Liver (tissue), 9 donors: ENCODE data around the gene ZNF827. TPM values are rescaled to one million over a fixed set of nuclear protein-coding genes. Genes with fewer than 3 reads are reported as not detected.

Source experiments
- DNase-seq: peaks from one replicate; pipeline ENCODE4 v3.0.0-alpha.2; 2017; ENCODE audit warnings: low spot score
- H3K27ac ChIP-seq, 2 donors: one replicate each; pipeline ENCODE4 v1.7.0; 2013; ENCODE audit warnings: inconsistent platforms in 2 of 2, low read length in 2 of 2, control low read depth in 1 of 2, low read depth in 1 of 2, mild to moderate bottlenecking in 1 of 2
- H3K27me3 ChIP-seq, 4 donors: one replicate each; pipeline versions ENCODE4 v1.6.1 to v1.7.0; 2013; ENCODE audit warnings: low read length in 3 of 4, inconsistent platforms in 1 of 4, mild to moderate bottlenecking in 1 of 4, moderate library complexity in 1 of 4; ENCODE audit not compliant: control insufficient read depth in 4 of 4, insufficient read depth in 4 of 4
- H3K36me3 ChIP-seq, 4 donors: one replicate each; pipeline versions ENCODE4 v1.6.1 to v1.7.0; 2013; ENCODE audit warnings: low read length in 3 of 4, mild to moderate bottlenecking in 3 of 4, low read depth in 1 of 4, moderate library complexity in 1 of 4; ENCODE audit not compliant: control insufficient read depth in 4 of 4, insufficient read depth in 3 of 4
- H3K4me1 ChIP-seq, 4 donors: one replicate each; pipeline versions ENCODE4 v1.6.1 to v1.7.0; 2013; ENCODE audit warnings: low read length in 3 of 4, mild to moderate bottlenecking in 3 of 4, moderate library complexity in 1 of 4; ENCODE audit not compliant: control insufficient read depth in 4 of 4, insufficient read depth in 4 of 4
- H3K4me3 ChIP-seq, 3 donors: one replicate each; pipeline versions ENCODE4 v1.6.1 to v1.7.0; 2013; ENCODE audit warnings: low read length in 3 of 3, control low read depth in 1 of 3, low read depth in 1 of 3, mild to moderate bottlenecking in 1 of 3
- H3K9ac ChIP-seq, 2 donors: one replicate each; pipeline ENCODE4 v1.7.0; 2013; ENCODE audit warnings: low read length in 2 of 2, mild to moderate bottlenecking in 2 of 2, moderate library complexity in 2 of 2, control low read depth in 1 of 2, low read depth in 1 of 2
- H3K9me3 ChIP-seq, 4 donors: one replicate each; pipeline versions ENCODE4 v1.6.1 to v1.7.0; 2013; ENCODE audit warnings: low read length in 3 of 4; ENCODE audit not compliant: control insufficient read depth in 4 of 4
- EGR1 ChIP-seq, 2 donors: IDR thresholded peaks; 2 replicates each; pipeline ENCODE4 v1.6.1; 2016 to 2018; ENCODE audit warnings: antibody characterized with exemption in 2 of 2, low read depth in 2 of 2
- FOXA1 ChIP-seq: IDR thresholded peaks from 2 replicates; pipeline ENCODE4 v1.6.1; 2016; ENCODE audit warnings: antibody characterized with exemption
- FOXA2 ChIP-seq: IDR thresholded peaks from 2 replicates; pipeline ENCODE4 v1.6.1; 2016; ENCODE audit warnings: antibody characterized with exemption
- GABPA ChIP-seq, 2 donors: IDR thresholded peaks in 1 of 2; conservative IDR thresholded peaks in 1 of 2; 2 replicates each; pipeline ENCODE4 v1.6.1; 2016; ENCODE audit warnings: antibody characterized with exemption in 2 of 2, mild to moderate bottlenecking in 1 of 2, moderate library complexity in 1 of 2
- HNF4A ChIP-seq, 2 donors: conservative IDR thresholded peaks; 2 replicates each; pipeline ENCODE4 v1.6.1; 2016; ENCODE audit warnings: antibody characterized with exemption in 2 of 2, mild to moderate bottlenecking in 2 of 2
- HNF4G ChIP-seq: IDR thresholded peaks from 2 replicates; pipeline ENCODE4 v1.6.1; 2016; ENCODE audit warnings: antibody characterized with exemption
- JUND ChIP-seq, 2 donors: IDR thresholded peaks; 2 replicates each; pipeline ENCODE4 v1.6.1; 2016; ENCODE audit warnings: antibody characterized with exemption in 2 of 2
- NR2F2 ChIP-seq: IDR thresholded peaks from 2 replicates; pipeline ENCODE4 v1.6.1; 2016; ENCODE audit warnings: antibody characterized with exemption
- RAD21 ChIP-seq, 2 donors: IDR thresholded peaks; 2 replicates each; pipeline ENCODE4 v1.6.1; 2016; ENCODE audit warnings: antibody characterized with exemption in 2 of 2, mild to moderate bottlenecking in 2 of 2
- RXRA ChIP-seq, 2 donors: IDR thresholded peaks; 2 replicates each; pipeline ENCODE4 v1.6.1; 2017 to 2018; ENCODE audit warnings: antibody characterized with exemption in 2 of 2, mild to moderate bottlenecking in 1 of 2
- SP1 ChIP-seq: IDR thresholded peaks from 2 replicates; pipeline ENCODE4 v1.6.1; 2018; ENCODE audit warnings: antibody characterized with exemption, mild to moderate bottlenecking
- TAF1 ChIP-seq: conservative IDR thresholded peaks from 2 replicates; pipeline ENCODE4 v1.6.1; 2016; ENCODE audit warnings: antibody characterized with exemption, mild to moderate bottlenecking
- YY1 ChIP-seq: IDR thresholded peaks from 2 replicates; pipeline ENCODE4 v1.6.1; 2016; ENCODE audit warnings: antibody characterized with exemption, mild to moderate bottlenecking
- WGBS: extraction: QIAGEN DNeasy Blood & Tissue Kit; methylation state at CpG from one replicate; pipeline ENCODE4 v1.1.7; 2013; 5-methylcytosine and 5-hydroxymethylcytosine counted together
- polyA plus RNA-seq, 2 donors: library from polyadenylated mRNA; stranded (reverse) in 1 of 2; unstranded in 1 of 2; fragments of 200-250 nt in 1 of 2; fragments of >200 nt in 1 of 2; fragmentation: Nextera tagmentation in 1 of 2; extraction: Ambion mirVana in 1 of 2; gene quantifications; one replicate each; pipeline versions ENCODE4 v1.2.1 to v1.2.3, GENCODE V29; 2013 to 2015
- total RNA-seq, 2 donors: library from RNA; depleted of rRNA; stranded (reverse); fragments of >200 nt; gene quantifications; one replicate each; pipeline ENCODE4 v1.2.3, GENCODE V29; 2014
- TF ChIP-seq, protein P1 (sequence below): fragments of 150-350 bp; IDR thresholded peaks from 2 replicates; pipeline ENCODE4 v1.5.1; 2017; ENCODE audit warnings: improper control_type of control experiment, low read depth, low read length; ENCODE audit not compliant: missing input control
- TF ChIP-seq, protein P2 (sequence below): IDR thresholded peaks from 2 replicates; pipeline ENCODE4 v1.6.1; 2016; ENCODE audit warnings: antibody characterized with exemption, mild to moderate bottlenecking
- TF ChIP-seq, protein P3 (sequence below): IDR thresholded peaks from 2 replicates; pipeline ENCODE4 v1.6.1; 2016; ENCODE audit warnings: antibody characterized with exemption
- TF ChIP-seq, protein P4 (sequence below): IDR thresholded peaks from 2 replicates; pipeline ENCODE4 v1.6.1; 2016; ENCODE audit warnings: antibody characterized with exemption
- TF ChIP-seq, protein P5 (sequence below): IDR thresholded peaks from 2 replicates; pipeline ENCODE4 v1.6.1; 2016; ENCODE audit warnings: antibody characterized with exemption
- donor health status: healthy.
- donor health status: healthy.
- donor health status: healthy.
- donor health status: healthy.
- donor health status: healthy.

Gene ZNF827
- total and polyA plus RNA-seq, 4 donors, result 0.46 to 2.9 (median 1.2) TPM

DNA sequence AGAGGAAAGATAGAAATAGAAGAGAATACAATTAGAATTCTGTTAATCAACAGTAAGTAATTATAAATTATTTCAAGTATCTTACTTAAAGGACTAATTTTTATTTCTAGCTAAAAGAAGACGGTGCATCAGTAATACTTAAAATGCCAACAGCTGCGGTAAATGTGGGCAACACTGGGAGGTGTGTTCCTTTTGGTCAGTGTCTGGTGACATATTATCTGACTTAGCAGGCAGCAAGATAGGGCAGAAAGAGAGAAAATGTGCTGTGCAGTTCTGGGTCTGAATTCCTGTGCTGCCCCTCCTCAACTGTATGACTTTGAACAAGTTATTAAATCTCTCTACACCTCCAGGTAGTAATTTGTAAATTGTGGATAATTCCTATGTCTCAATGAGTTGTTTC, 120.6 kb downstream of the ZNF827 start (continued):
- TF ChIP-seq, protein P1, sequence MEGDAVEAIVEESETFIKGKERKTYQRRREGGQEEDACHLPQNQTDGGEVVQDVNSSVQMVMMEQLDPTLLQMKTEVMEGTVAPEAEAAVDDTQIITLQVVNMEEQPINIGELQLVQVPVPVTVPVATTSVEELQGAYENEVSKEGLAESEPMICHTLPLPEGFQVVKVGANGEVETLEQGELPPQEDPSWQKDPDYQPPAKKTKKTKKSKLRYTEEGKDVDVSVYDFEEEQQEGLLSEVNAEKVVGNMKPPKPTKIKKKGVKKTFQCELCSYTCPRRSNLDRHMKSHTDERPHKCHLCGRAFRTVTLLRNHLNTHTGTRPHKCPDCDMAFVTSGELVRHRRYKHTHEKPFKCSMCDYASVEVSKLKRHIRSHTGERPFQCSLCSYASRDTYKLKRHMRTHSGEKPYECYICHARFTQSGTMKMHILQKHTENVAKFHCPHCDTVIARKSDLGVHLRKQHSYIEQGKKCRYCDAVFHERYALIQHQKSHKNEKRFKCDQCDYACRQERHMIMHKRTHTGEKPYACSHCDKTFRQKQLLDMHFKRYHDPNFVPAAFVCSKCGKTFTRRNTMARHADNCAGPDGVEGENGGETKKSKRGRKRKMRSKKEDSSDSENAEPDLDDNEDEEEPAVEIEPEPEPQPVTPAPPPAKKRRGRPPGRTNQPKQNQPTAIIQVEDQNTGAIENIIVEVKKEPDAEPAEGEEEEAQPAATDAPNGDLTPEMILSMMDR, result no peak
- TF ChIP-seq EGR1 (IDR thresholded peaks at IDR 0.05; ENCODE audit: low read depth in 2 of 2), result no peak

GRCh38 chr4:145816091-145816490, 122.5 kb downstream of the ZNF827 start:
- Histone ChIP-seq H3K27ac (no peak overlapping the region), H3K4me3 (no peak overlapping the region), H3K36me3 (no peaks in the 10 kb centered on the region), H3K9me3 (no peaks in the 10 kb centered on the region), H3K27me3 (no peaks in the 10 kb centered on the region), H3K9ac (no peak overlapping the region), H3K4me1 (no peaks in the 10 kb centered on the region)
- TF ChIP-seq RAD21 (IDR thresholded peaks at IDR 0.05) (no peak), HNF4A (conservative IDR thresholded peaks at IDR 0.05) (no peak), EGR1 (IDR thresholded peaks at IDR 0.05; ENCODE audit: low read depth in 2 of 2) (no peak), GABPA (IDR thresholded peaks at IDR 0.05 in 1 of 2, conservative IDR thresholded peaks at IDR 0.05 in 1 of 2) (no peak), FOXA1 (no peak), FOXA2 (no peak), HNF4G (no peak), SP1 (no peak), TAF1 (no peak), RXRA (IDR thresholded peaks at IDR 0.05) (no peak), NR2F2 (no peak), JUND (IDR thresholded peaks at IDR 0.05) (no peak), YY1 (no peak)
- TF ChIP-seq, protein P1, result no peak
- TF ChIP-seq, protein P2, sequence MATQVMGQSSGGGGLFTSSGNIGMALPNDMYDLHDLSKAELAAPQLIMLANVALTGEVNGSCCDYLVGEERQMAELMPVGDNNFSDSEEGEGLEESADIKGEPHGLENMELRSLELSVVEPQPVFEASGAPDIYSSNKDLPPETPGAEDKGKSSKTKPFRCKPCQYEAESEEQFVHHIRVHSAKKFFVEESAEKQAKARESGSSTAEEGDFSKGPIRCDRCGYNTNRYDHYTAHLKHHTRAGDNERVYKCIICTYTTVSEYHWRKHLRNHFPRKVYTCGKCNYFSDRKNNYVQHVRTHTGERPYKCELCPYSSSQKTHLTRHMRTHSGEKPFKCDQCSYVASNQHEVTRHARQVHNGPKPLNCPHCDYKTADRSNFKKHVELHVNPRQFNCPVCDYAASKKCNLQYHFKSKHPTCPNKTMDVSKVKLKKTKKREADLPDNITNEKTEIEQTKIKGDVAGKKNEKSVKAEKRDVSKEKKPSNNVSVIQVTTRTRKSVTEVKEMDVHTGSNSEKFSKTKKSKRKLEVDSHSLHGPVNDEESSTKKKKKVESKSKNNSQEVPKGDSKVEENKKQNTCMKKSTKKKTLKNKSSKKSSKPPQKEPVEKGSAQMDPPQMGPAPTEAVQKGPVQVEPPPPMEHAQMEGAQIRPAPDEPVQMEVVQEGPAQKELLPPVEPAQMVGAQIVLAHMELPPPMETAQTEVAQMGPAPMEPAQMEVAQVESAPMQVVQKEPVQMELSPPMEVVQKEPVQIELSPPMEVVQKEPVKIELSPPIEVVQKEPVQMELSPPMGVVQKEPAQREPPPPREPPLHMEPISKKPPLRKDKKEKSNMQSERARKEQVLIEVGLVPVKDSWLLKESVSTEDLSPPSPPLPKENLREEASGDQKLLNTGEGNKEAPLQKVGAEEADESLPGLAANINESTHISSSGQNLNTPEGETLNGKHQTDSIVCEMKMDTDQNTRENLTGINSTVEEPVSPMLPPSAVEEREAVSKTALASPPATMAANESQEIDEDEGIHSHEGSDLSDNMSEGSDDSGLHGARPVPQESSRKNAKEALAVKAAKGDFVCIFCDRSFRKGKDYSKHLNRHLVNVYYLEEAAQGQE, result no peak
- TF ChIP-seq, protein P3, sequence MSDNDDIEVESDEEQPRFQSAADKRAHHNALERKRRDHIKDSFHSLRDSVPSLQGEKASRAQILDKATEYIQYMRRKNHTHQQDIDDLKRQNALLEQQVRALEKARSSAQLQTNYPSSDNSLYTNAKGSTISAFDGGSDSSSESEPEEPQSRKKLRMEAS, result no peak
- TF ChIP-seq, protein P4, sequence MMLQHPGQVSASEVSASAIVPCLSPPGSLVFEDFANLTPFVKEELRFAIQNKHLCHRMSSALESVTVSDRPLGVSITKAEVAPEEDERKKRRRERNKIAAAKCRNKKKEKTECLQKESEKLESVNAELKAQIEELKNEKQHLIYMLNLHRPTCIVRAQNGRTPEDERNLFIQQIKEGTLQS, result no peak
- TF ChIP-seq, protein P5, sequence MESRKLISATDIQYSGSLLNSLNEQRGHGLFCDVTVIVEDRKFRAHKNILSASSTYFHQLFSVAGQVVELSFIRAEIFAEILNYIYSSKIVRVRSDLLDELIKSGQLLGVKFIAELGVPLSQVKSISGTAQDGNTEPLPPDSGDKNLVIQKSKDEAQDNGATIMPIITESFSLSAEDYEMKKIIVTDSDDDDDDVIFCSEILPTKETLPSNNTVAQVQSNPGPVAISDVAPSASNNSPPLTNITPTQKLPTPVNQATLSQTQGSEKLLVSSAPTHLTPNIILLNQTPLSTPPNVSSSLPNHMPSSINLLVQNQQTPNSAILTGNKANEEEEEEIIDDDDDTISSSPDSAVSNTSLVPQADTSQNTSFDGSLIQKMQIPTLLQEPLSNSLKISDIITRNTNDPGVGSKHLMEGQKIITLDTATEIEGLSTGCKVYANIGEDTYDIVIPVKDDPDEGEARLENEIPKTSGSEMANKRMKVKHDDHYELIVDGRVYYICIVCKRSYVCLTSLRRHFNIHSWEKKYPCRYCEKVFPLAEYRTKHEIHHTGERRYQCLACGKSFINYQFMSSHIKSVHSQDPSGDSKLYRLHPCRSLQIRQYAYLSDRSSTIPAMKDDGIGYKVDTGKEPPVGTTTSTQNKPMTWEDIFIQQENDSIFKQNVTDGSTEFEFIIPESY, result no peak
- DNase-seq, result no peak
- 94% methylated on average over 3 of the region's 3 CpGs for WGBS
